Type B pancreatic cell (in vitro differentiated cells): ENCODE data around the gene AHCYL2. TPM values are rescaled to one million over a fixed set of nuclear protein-coding genes. Genes with fewer than 3 reads are reported as not detected.

Experiments used
- DNase-seq: peaks from one replicate; pipeline ENCODE4 v3.0.0; 2021; ENCODE audit warnings: mixed read lengths; ENCODE audit not compliant: unreplicated experiment; ENCODE audit errors: extremely low spot score
- H3K27ac Mint-ChIP-seq: 2 replicates; pipeline ENCODE4 v1.8.0; 2021; ENCODE audit warnings: mild to moderate bottlenecking, mixed read lengths
- H3K27me3 Mint-ChIP-seq: 2 replicates; pipeline ENCODE4 v1.8.0; 2021; ENCODE audit warnings: mixed read lengths
- H3K36me3 Mint-ChIP-seq: 2 replicates; pipeline ENCODE4 v1.8.0; 2021; ENCODE audit warnings: mixed read lengths
- H3K4me1 Mint-ChIP-seq: one replicate; pipeline ENCODE4 v1.8.0; 2021; ENCODE audit warnings: mixed read lengths; ENCODE audit not compliant: unreplicated experiment
- H3K4me3 Mint-ChIP-seq: 2 replicates; pipeline ENCODE4 v1.8.0; 2021; ENCODE audit warnings: mild to moderate bottlenecking, mixed read lengths
- H3K9me3 Mint-ChIP-seq: 2 replicates; pipeline ENCODE4 v1.8.0; 2021; ENCODE audit warnings: mixed read lengths
- total RNA-seq: library from RNA; stranded (reverse); gene quantifications from 2 replicates; pipeline ENCODE4 v1.2.1, GENCODE V29; 2021; ENCODE audit warnings: low replicate concordance
- TF ChIP-seq, protein P1 (sequence below): fragments of 200-600 bp; sonication (generic); conservative IDR thresholded peaks from 2 replicates; pipeline ENCODE4 v1.5.0; 2021; ENCODE audit warnings: antibody characterized with exemption, mild to moderate bottlenecking

Gene AHCYL2
- total RNA-seq, 1 donor from 2014 or later: 27.8 TPM

DNA sequence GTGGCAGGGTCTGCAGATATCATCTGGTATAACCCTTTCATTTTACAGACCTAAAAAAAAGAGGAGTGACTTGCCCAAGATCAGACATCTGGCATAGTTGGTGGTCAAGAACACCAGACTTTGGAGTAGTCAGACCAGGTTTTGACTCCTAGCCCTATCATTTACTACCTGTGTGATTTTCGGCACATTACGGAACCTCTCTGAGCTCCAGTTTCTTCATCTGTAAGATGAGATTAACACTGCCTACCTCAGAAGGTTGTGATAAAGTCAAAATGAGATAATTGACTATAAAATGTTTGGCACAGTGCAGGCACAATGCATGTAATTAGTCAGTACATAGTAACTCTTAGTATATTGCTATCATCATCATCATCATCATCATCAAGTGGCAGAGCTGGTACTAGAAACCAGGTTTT, 210.6 kb downstream of the AHCYL2 start:
- DNase-seq: no peak
- TF ChIP-seq, protein P1, sequence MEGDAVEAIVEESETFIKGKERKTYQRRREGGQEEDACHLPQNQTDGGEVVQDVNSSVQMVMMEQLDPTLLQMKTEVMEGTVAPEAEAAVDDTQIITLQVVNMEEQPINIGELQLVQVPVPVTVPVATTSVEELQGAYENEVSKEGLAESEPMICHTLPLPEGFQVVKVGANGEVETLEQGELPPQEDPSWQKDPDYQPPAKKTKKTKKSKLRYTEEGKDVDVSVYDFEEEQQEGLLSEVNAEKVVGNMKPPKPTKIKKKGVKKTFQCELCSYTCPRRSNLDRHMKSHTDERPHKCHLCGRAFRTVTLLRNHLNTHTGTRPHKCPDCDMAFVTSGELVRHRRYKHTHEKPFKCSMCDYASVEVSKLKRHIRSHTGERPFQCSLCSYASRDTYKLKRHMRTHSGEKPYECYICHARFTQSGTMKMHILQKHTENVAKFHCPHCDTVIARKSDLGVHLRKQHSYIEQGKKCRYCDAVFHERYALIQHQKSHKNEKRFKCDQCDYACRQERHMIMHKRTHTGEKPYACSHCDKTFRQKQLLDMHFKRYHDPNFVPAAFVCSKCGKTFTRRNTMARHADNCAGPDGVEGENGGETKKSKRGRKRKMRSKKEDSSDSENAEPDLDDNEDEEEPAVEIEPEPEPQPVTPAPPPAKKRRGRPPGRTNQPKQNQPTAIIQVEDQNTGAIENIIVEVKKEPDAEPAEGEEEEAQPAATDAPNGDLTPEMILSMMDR: no peak
- H3K27me3 Mint-ChIP-seq: peaks cover 54% of the 10 kb centered on the region
- H3K9me3 Mint-ChIP-seq: no peaks in the 10 kb centered on the region
- no peak overlapping the region for H3K27ac Mint-ChIP-seq
- peaks cover 3% of the 10 kb centered on the region for H3K36me3 Mint-ChIP-seq
- H3K4me1 Mint-ChIP-seq: peaks cover 12% of the 10 kb centered on the region
- peak overlapping the region; percentile 96 for H3K4me3 Mint-ChIP-seq

DNA sequence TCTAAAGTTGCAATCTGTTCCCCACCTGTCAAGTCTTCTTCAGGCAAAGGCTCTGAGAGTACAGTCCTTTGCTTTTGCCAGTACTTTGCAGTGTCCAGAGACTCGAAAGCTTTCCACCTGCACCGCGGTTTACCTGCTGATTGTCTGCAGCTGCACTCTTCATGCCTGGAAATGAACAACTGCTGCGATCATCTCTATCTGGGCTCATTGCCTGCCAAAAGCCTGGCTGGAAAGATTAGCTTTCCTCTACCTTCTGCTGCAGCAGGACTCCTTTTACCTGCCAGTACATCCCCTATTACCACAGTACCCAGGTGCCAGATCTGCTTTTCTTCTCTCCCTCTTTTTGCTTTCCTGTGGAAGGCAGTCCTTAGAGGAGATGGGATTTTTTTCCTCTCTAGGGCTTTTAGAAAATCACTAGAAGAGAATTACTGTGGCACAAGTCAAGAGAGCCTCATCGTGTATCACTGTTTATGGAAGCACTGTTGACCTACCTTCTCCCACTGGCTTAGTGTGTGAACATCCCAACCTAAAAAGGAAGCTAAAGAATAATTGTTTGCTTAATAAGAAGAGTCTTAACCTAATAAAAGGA, 211.6 kb downstream of the AHCYL2 start:
- peaks cover 50% of the 10 kb centered on the region for H3K27me3 Mint-ChIP-seq
- H3K9me3 Mint-ChIP-seq: no peaks in the 10 kb centered on the region
- no peak for DNase-seq
- peaks cover 12% of the 10 kb centered on the region for H3K4me1 Mint-ChIP-seq
- peak overlapping the region; percentile 67 for H3K4me3 Mint-ChIP-seq
- peaks cover 3% of the 10 kb centered on the region for H3K36me3 Mint-ChIP-seq
- H3K27ac Mint-ChIP-seq: no peak overlapping the region
- TF ChIP-seq, protein P1: no peak

DNA sequence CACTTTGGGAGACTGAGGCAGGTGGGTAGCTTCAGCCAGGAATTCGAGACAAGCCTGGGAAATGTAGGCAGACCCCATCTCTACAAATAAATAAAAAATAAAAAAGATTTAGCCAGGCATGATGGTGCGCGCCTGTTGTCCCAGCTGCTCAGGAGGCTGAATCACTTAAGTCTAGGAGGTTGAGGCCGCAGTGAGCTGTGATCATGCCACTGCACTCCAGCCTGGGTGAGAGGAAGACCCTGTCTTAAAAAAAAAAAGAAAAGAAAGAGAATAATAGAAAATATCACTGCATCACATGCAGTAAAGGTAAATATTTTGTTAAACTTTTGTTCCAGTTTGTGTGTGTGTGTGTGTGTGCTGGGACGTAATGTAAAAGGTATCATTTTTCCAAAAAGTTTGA, 212.4 kb downstream of the AHCYL2 start:
- TF ChIP-seq, protein P1: no peak
- Mint-ChIP-seq H3K27me3 (peaks cover 44% of the 10 kb centered on the region), H3K27ac (no peak overlapping the region), H3K9me3 (no peaks in the 10 kb centered on the region), H3K36me3 (peaks cover 3% of the 10 kb centered on the region), H3K4me3 (no peak overlapping the region), H3K4me1 (peaks cover 12% of the 10 kb centered on the region)
- DNase-seq: no peak

DNA sequence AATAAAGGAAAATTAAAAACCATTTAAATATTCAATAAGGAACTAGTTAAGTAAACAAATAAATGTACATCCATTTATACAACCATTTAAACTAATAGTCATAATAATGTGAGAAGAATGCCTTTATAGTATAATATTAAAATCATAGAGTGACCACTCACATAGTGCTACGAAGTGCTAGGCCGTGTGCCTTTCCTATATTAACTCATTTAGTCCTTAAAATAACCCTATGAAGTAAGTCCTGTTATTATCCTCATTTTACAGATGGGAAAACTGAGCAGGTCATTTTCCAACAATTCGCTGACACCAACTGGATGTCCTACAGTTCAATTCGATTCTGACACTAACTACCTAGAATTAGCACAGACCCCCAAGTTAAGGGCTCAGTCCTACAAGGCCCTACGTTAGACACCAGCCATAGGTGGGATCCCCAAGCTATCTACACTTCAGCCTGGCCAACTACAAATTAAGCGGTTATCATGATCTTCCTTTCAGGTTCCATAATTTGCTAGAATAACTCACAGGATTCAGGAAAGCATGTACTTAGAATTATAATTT, 213.5 kb downstream of the AHCYL2 start:
- peaks cover 12% of the 10 kb centered on the region for H3K4me1 Mint-ChIP-seq
- TF ChIP-seq, protein P1: no peak
- H3K9me3 Mint-ChIP-seq: no peaks in the 10 kb centered on the region
- H3K4me3 Mint-ChIP-seq: no peak overlapping the region
- no peak overlapping the region for H3K27ac Mint-ChIP-seq
- no peak for DNase-seq
- peaks cover 35% of the 10 kb centered on the region for H3K27me3 Mint-ChIP-seq
- H3K36me3 Mint-ChIP-seq: peaks cover 3% of the 10 kb centered on the region

DNA sequence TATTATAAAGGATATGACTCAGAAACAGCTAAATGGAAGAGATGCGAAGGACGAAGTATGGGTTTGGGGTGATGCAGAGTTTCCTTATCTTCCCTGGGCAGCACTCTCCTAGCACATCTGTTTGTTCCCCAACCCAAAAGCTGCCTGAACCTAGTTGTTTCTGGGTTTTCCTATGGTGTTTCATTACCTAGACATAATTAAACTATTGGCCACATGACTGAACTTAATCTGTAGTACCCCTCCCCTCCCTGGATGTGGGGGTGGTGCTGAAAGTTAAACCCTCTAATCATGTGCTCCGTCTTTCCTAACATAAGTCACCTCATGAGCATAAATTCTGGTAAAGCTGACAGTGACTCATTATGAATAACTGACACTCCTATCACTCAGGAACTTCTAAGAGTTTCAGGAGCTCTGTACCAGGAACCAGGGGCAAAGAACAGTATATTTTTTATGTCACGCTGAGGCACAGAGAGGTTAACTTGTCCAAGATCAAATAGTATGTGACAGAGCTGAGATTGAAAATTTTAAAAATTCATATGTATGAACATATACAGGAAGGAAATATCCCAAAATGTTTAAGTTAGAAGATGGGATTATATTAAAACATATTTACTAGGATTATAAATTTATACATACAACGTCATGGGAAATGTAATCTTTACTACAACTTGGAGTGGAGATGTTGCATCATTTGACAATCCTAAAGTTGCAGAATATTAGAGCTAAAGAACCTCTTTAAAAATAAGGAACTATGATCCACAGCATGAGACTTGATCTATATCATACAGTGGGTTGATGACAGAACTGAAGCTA, 214.2 kb downstream of the AHCYL2 start:
- Mint-ChIP-seq H3K36me3 (peaks cover 3% of the 10 kb centered on the region), H3K27me3 (peaks cover 28% of the 10 kb centered on the region), H3K4me1 (peaks cover 12% of the 10 kb centered on the region), H3K27ac (no peak overlapping the region), H3K4me3 (no peak overlapping the region), H3K9me3 (no peaks in the 10 kb centered on the region)
- no peak for DNase-seq
- TF ChIP-seq, protein P1: no peak
